HG03175 (cell line): ENCODE measurements around the gene TNFSF9.
"Not testable (repeated sequence)": the region's sequence is repeated elsewhere in the genome, so short reads cannot be mapped to it uniquely, and the experiment has no call there.

ENCODE experiments used
- ATAC-seq: cut with Tn5 transposase; IDR thresholded peaks from one replicate; pipeline ENCODE4 v1.9.1; 2021; ENCODE audit warnings: mild to moderate bottlenecking, moderate library complexity; ENCODE audit not compliant: unreplicated experiment

Gene TNFSF9

DNA sequence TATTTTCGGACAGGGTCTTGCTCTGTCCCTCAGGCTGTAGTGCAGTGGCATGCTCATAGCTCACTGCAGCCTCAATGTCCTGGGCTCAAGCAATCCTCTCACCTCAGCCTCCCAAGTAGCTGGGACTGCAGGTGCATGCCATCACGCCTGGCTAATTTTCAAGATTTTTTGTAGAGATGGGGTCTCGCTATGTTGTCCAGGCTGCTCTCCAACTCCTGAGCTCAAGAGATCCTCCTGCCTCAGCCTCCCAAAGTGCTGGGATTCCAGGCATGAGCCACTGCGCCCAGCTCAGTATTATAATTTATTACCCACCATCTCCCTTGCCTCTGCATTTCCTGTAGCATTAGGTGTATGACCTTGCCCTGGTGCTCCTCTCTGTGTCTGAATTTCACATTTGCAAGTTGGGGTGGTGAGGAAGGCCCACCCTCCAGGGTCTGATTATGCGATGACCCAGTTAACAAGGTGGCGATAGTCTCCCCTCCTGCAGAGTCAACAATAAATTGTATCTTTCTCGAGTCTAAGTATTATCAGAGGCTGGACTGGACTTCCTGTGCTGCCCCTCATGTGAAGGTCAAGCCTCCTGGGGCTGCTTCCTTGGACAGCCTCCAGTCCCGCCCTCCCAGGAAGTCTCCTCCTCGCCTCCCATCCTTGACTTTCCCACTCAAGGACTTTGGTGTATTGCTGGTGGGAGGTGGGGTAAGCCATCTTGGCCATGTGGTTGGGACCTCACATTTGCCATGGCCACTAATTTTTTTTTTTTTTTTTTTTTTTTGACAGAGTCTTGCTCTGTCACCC, 27.2 kb upstream of the TNFSF9 start:
- no peak for ATAC-seq

DNA sequence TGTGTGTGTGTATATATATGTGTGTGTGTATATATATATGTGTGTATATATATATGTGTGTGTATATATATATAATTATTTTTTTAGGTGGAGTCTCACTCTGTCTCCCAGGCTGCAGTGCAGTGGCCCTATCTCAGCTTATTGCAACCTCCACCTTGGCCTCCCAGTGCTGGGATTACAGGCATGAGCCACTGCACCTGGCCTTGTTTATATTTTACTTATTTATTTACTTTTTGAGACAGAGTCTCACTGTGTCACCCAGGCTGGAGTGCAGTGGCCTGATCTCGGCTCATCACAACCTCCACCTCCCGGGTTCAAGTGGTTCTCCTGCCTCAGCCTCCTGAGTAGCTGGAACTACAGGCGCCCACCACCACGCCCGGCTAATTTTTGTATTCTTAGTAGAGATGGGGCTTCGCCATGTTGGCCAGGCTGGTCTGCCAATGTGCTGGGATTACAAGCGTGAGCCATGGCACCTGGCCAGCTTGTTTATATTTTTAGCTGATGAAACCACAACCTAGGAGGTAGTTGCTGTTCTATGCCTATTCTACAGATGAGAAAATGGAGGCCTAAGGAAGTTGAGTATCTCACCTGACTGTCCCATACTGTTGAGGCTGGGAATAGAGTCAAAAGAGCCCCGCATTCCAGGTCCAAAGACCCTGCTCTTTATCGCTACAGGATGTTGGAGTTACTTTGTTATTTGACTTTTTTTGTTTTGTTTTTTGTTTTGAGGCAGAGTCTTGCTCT, 22.6 kb upstream of the TNFSF9 start:
- not testable (repeated sequence) for ATAC-seq

- ATAC-seq, result no peak
Measured at GRCh38 chr19:6509118-6509971, 21.5 kb upstream of the TNFSF9 start.

- no peak for ATAC-seq
Measured at GRCh38 chr19:6510618-6511017, 20.2 kb upstream of the TNFSF9 start.

- ATAC-seq, result no peak
Measured at GRCh38 chr19:6514089-6514488, 16.7 kb upstream of the TNFSF9 start.

- ATAC-seq, result no peak
Measured at GRCh38 chr19:6514926-6515544, 15.8 kb upstream of the TNFSF9 start.

- ATAC-seq, result peak; percentile 52
Measured at GRCh38 chr19:6516018-6516658, 14.7 kb upstream of the TNFSF9 start.

- ATAC-seq, result peak; percentile 44
Measured at GRCh38 chr19:6516659-6517291, 14.1 kb upstream of the TNFSF9 start.

DNA sequence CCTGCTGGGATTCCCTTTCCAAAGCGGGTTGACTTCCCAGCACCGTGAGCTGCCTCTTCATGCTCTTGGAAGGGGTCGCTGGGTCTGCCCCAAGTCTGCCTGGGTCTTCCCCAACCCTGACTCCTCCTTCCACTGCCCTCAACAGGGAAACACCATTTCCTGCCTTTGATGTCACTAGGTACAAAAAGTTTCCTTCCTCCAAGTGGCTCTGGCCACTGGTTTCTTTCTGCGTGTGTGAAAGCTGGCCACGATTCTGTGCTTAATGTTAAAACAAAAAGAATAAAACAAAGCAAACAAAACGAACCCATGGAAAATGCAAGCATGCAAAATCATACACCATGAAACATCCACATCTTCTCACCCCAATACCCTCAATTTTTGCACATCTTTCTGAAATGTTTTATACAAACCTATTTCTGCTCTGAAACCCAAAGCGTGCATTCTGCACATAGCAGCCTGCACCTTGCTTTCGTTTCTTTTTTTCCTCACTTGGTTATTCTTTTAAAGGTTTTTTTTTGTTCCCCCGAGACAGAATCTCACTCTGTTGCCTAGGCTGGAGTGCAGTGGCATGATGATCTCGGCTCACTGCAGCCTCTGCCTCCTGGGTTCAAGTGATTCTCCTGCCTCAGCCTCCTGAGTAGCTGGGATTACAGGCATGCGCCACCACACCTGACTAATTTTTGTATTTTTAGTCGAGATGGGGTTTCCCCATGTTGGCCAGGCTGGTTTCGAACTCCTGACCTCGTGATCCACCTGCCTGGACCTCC, 12.5 kb upstream of the TNFSF9 start:
- no peak for ATAC-seq

GRCh38 chr19:6519289-6519688, 11.5 kb upstream of the TNFSF9 start:
- ATAC-seq, result no peak

GRCh38 chr19:6521718-6522646, 8.8 kb upstream of the TNFSF9 start:
- ATAC-seq, result peak; percentile 49

DNA sequence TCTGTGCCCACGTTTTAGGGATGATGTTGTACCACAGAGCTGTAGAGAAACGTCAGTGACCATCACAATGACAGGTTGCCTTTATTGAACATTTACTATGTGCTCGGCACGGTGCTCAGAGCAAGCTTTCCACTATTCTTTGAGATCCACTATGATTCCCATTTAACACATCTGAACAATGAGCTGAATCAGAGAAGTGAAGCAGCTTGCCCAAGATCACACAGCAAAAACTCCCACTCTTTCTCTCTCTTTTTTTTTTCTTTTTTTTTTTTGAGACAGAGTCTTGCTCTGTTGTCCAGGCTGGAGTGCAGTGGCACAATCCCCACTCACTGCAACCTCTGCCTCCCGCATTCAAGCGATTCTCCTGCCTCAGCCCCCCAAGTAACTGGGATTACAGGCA, 8.1 kb upstream of the TNFSF9 start:
- ATAC-seq, result no peak

DNA sequence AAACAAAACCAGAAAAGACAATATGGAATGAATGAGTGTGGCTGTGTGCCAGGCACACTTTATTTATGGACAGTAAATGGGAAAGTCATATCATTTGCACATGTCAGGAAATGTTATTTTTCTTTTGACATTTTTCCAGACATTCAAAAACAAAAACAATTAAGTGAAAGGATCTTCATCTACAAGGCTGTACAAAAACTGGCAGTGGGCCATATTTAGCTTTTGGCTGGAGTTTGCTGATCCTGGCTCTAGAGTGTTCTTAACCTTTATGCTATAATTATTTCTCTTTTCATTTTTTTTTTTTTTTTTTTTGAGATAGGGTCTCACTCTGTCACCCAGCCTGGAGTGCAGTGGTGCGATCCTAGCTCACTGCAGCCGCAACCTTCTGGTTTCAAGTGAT, 6.5 kb upstream of the TNFSF9 start:
- no peak for ATAC-seq

- ATAC-seq, result peak; percentile 58
Measured at GRCh38 chr19:6527893-6528543, 2.8 kb upstream of the TNFSF9 start.

DNA sequence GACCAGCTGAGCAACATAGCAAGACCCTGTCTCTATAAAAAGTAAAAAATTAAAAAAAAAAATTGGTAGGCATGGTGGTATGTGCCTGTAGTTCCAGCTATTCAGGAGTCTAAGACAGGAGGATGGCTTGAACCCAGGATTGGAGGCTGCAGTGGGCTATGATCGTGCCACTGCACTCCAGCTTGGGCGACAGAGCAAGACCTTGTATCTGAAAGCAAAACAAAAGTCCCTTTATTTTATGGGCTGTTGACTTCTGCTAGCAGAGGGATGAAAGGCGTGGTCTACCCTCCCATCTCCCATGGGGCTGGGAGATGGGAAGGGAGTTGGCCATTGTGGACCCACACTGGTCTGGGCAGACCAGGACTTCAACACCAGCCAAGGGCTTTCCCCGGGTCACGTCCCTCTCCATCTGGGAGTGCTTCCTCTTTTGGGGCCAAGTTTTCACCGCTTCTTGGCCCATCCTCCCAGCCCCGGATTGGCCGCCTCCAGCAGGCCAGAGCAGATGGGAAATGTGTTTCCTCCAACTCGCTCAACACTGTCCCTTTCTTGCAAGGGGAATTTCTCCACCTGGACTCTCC, 2.2 kb upstream of the TNFSF9 start:
- ATAC-seq, result peak; percentile 1

DNA sequence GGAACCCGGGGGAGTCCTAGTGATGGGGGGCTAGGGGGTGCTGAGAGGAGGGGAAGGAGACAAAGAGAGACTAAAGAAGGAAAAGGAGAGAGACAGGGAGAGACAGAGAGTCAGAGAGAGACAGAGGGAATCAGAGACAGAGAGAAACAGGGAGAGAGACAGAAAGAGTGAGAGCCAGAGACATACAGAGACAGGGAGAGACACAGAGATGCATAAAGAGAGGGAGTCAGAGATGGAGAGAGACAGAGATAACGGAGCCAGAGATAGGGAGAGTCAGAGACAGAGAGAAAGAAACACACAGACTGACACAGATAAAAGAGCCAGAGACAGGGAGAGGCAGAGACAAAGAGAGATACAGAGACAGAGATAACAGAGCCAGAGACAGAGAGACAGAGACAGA, 1.5 kb upstream of the TNFSF9 start:
- ATAC-seq, result no peak

DNA sequence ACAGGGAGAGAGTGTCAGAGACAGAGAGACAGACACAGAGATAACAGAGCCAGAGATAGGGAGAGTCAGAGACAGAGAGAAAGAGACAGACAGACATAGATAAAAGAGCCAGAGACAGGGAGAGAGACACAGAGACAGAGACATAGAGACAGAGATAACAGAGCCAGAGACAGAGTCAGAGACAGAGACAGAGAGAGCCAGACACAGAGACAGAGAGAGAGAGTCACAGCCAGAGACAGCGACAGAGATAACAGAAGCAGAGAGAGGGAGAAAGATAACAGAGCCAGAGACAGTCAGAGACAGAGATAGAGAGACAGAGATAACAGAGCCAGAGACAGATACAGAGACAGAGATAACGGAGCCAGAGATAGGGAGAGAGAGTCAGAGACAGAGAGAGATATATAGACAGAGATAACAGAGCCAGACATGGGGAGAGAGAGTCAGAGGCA, 865 bp upstream of the TNFSF9 start:
- no peak for ATAC-seq
